CD4-positive, alpha-beta T cell treated with Interleukin-12 subunit alpha and Interleukin-12 subunit beta, for 1 hour (primary cell): ENCODE results near the gene ZNF598.
"Not testable (repeated sequence)": the region's sequence is repeated elsewhere in the genome, so short reads cannot be mapped to it uniquely, and the experiment has no call there.

Experiments
- DNase-seq: peaks from one replicate; pipeline ENCODE4 v3.0.0-alpha.2; 2020

The ZNF598 gene

DNA sequence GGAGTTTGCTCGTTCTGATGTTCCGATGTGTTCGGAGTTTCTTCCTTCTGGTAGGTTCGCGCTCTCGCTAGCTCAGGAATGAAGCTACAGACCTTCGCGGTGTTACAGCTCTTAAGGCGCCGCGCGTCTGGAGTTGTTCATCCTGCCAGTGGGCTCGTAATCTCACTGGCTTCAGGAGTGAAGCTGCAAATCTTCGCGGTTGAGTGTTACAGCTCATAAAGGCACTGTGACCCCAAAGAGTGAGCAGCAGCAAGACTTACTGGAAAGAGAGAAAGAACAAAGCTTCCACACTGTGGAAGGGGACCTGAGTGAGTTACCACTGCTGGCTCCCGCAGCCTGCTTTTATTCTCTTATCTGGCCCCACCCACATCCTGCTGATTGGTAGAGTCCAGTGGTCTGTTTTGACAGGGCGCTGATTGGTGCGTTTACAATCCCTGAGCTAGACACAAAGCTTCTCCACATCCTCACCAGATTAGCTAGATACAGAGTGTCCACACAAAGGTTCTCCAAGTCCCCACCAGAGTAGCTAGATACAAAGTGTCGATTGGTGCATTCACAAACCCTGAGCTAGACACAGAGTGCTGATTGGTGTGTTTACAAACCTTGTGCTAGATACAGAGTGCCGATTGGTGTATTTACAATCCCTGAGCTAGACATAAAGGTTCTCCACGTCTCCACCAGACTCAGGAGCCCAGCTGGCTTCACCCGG is 52.0 kb downstream of the ZNF598 start:
- DNase-seq, result not testable (repeated sequence)

DNA sequence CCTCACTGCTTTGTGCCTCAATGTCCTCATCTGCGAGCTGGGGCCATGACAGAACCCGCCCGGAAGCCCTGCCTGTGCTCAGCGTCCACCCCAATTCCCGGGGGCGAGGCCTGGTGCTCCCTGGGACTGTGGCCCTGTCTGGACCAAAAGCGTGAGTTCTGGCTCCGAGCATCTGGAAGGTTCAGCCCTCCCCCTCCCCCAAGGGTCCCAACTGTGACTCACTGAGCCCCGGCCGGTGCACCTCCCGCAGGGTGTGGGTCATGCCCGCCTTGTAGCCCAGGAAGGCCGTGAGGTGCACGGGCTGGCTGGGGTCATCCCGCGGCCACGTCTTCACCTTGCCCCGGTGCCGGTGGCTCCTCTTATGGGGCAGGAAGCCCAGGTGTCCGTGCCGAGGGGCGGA is 55.9 kb downstream of the ZNF598 start:
- DNase-seq, result no peak

DNA sequence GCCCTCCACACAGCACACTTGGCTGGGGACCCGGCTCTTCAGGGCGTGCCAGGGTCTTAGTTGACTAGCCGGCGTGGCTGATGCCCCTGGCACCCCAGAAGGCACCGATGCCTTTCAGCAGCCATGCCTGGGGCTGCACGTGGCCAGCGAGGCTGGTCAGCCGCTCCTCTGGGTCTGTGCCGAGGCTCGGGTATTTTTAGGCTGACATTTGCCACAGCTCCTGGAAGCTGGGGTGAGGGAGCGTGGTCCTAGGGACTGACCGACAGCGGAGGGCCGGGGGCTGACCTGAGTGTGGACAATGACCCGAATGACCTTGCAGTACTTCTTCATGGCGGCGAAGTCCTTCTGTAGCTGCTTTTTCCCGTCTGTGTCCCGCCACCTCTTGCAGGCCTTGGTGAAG is 59.1 kb downstream of the ZNF598 start:
- DNase-seq, result no peak

DNA sequence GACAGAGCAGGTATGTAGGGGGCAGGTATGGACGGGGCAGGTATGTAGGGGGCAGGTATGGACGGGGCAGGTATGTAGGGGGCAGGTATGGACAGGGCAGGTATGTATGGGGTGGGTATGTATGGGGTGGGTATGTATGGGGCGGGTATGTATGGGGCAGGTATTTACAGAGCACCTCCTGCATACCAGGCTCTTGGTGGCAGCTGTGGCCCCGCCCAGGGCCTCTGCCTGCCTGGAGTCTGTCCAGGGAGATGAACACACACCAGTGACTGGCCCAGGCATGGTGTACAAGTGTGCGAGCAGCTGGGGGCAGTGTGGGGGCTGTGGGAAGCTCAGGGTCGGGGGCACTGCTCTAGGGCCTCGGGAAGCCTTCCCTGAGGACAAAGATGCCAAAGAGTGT is 59.6 kb downstream of the ZNF598 start:
- no peak for DNase-seq

DNA sequence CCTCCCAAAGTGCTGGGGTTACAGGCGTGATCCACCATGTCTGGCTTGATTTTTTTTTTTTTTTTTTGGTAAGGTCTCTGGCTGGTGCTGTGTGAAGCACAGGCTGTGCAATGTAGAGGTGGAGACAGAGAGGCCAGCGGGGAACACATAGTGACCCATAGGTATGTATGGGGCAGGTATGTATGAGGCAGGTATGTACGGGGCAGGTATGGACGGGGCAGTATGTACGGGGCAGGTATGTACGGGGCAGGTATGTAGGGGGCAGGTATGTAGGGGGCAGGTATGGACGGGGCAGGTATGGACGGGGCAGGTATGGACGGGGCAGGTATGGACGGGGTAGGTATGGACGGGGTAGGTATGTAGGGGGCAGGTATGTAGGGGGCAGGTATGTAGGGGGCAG is 60.1 kb downstream of the ZNF598 start:
- DNase-seq, result no peak
